ENCODE measurements around the gene PDXK.
"Not testable (repeated sequence)": the region's sequence is repeated elsewhere in the genome, so short reads cannot be mapped to it uniquely, and the experiment has no call there.

PDXK gene

DNA sequence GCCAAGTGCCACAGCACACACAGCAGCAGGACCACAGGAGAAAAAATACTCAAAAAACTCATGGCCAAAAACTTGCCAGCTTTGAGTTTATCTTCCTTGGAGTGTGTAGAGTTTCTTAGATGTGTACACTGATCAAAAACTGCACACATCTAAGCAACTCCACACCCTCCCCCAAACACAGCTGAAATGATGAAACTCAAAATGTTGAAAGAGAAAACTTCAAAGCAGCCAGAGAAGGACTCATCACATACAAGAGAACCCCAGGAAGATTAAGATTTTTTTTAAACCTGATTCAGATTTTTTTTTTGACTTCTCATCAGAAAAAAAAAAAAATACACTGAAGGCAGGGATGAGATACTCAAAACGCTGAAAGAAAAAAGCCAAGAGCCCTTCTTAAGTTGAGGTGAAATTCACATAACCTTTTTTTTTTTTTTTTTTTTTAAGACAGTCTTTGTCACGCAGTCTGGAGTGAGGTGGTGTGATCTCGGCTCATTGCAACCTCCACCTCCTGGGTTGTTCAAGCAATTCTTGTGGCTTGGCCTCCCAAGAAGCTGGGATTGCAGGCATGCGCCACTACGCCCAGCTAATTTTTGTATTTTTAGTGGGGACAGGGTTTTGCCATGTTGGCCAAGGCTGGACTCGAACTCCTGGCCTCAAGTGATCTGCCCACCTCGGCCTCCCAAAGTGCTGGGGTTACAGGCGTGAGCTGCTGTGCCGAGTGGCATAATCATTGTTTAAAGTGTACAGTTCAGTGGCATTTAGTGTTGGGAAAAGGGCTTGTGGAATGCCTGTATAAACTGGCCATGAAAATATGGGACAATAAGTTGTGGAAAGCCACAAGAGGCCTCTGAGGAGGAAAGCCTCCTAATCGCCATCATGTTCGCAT, 20.9 kb upstream of the PDXK start:
- no peak for DNase-seq (ENCODE audit: low read depth, low spot score)

DNA sequence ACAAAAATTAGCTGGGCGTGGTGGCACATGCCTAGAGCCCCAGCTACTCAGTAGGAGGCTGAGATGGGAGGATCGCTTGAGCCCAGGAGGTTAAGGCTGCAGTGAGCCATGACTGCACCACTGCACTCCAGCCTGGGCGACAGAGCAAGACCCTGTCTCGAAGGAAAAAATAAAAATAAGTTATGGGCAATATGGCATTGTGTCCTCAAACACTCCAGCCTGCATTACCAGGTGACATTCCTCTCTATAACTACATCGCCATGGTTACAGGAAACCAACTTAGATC, 19.5 kb upstream of the PDXK start:
- DNase-seq (ENCODE audit: low read depth, low spot score): not testable (repeated sequence)

DNA sequence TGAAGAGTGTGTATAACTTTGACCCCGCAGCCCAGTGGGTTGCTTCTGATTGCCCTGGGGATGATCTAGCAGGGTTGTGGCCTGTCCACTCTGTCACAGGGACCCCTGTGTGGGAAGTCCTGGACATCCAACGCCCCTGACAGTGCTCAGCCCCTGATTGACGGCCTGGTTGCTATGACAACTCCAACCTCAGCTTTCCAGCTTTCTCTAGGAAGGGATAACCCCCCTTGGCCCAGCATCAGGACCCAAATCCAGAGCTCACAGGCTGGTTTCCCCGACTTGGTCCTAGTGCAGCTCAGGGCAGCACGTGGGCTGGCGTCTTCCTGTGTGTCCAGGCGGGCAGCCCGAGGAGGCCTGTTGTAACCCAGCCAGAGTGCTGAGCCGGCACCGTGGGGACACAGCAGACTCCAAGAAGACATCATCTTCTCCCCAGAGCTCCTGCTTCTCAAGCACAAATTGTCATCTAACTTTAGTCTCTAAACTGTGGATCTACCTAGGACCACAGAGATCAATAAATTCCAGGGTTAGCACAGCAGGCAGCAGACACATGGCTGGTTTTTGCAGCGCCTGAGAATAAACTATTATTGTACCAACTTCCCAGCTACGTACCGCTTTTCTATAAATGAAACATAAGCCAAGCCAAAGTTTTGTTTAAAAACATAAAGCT, 18.9 kb upstream of the PDXK start:
- no peak for DNase-seq (ENCODE audit: low read depth, low spot score)

- DNase-seq (ENCODE audit: low read depth, low spot score): no peak
Measured at GRCh38 chr21:43701936-43702784, 16.8 kb upstream of the PDXK start.

GRCh38 chr21:43702785-43703034, 16.2 kb upstream of the PDXK start:
- no peak for DNase-seq (ENCODE audit: low read depth, low spot score)

- no peak for DNase-seq (ENCODE audit: low read depth, low spot score)
Measured at GRCh38 chr21:43703035-43703880, 15.7 kb upstream of the PDXK start.

DNA sequence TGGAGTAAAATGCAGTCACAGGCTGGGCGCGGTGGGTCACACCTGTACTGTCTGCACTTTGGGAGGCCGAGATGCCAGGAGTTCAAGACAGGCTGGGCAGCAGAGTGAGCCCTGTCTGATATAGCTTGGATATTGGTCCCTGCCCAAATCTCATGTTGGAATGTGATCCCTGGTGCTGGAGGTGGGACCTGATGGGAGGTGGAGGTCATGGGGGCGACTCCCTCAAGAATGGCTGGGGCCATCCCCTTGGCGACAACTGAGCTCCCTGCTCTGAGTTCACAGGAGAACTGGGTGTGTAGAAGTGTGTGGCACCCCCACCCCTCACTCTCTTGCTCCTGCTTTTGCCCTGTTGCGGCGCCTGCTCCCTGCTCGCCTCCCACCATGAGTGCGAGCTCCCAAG, 11.5 kb upstream of the PDXK start:
- DNase-seq (ENCODE audit: low read depth, low spot score): no peak

GRCh38 chr21:43708745-43709381, 10.1 kb upstream of the PDXK start:
- DNase-seq (ENCODE audit: low read depth, low spot score): no peak

- no peak for DNase-seq (ENCODE audit: low read depth, low spot score)
Measured at GRCh38 chr21:43712268-43712942, 6.5 kb upstream of the PDXK start.

GRCh38 chr21:43713123-43713522, 5.8 kb upstream of the PDXK start:
- DNase-seq (ENCODE audit: low read depth, low spot score): not testable (repeated sequence)

DNA sequence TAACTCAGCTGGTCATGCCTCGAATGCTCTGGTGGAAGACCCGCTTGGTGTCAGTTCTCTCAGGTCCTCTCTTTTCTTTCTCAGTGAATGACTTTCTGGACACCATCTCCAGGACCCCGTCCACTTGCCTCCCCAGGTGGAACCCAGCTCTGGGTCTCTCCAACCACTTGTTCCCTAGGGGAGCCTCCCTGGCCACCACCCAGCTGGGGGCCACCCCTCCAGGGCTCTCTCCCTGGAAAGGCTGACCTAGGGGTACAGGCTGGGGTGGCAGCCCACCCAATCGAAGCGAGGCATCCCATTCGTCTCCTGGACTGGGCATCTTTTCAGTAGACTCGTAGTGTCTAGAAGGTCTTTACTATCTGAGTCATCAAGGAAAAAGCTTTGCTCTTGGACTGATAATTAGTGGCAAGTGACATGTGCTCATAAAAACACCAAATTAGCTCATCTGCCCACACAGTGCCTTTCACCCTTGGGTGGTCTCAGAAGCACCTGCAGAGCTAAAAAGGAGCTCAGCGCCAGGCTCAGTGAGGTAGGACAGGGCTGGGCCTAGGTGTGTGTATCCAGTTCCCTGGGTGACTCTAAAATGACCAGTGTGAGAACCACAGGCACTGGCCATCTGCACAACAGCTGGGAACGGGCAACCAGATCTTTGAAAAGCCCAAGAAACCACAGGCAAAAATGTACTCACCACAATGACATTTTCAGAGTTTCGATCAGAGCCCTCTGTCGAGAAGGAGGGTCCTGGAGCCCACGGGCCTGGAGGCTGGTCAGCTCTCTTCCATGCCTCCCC, 2.4 kb upstream of the PDXK start:
- DNase-seq (ENCODE audit: low read depth, low spot score): no peak

- no peak for DNase-seq (ENCODE audit: low read depth, low spot score)
Measured at GRCh38 chr21:43717166-43717853, 1.6 kb upstream of the PDXK start.

GRCh38 chr21:43717967-43718871, 710 bp upstream of the PDXK start:
- DNase-seq (ENCODE audit: low read depth, low spot score): no peak

GRCh38 chr21:43719748-43720538, 1.0 kb downstream of the PDXK start:
- DNase-seq (ENCODE audit: low read depth, low spot score): no peak

DNA sequence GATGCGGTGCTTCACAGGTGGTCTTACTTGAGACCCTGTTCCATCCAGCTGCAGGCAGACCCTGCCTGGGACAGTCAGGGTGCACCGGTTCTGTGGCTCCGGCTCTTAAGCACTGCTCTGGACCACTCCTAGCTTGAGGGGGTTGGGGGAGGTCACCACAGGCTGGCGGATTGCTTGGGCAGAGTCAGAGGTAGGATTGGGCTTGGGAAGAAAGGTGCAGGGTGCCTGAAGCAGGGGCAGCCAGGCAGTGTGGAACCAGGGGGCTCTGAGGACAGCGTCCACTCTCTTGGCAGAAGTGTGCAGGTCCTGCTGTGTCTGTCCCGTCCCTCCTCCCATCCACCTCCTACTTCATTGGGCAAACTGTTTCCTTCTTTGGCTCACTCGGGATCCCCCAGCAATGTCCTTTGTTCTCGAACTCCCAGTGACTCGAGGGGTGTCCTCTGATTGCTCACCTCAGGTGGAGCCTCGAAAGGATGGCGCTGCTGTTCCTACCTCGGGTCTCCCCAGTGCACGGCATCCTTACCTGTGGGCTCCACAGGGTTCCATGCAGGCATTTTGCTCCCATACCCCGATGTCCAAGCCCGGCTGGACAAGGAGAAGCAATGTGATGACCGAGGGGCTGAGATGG, 1.7 kb downstream of the PDXK start:
- DNase-seq (ENCODE audit: low read depth, low spot score): no peak

GRCh38 chr21:43721206-43721605, 2.3 kb downstream of the PDXK start:
- DNase-seq (ENCODE audit: low read depth, low spot score): no peak

DNA sequence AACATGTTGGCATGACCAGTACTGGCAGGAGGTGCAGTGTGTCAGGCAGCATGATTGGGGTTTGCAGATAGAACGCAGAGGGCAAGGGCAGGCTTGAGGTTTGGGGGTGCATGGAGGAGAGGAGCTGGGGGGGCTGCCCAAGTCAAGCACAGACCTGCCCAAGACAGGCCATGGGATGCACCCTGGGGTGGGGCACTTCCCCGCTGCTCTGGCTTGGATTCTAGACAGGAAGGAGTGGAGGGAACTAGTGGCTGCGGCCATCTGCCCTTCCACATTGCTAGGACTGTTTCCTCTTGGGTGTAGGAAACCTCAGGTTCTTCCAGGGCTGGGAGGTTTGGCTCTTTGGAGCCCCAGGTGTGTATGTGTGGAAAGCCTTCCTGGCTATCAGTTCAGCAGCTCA, 3.0 kb downstream of the PDXK start:
- DNase-seq (ENCODE audit: low read depth, low spot score): no peak

Data from activated naive CD8-positive, alpha-beta T cell treated with anti-CD3 and anti-CD28 coated beads, Interleukin-2, amount 50 U/mL, for 16 hours (primary cell).